ENCODE data around the gene NPIPB13.
A peak's percentile ranks its signal among the peaks of the same experiment; 100 is the strongest.
"Not testable (repeated sequence)": the region's sequence is repeated elsewhere in the genome, so short reads cannot be mapped to it uniquely, and the experiment has no call there.

Gene NPIPB13

DNA sequence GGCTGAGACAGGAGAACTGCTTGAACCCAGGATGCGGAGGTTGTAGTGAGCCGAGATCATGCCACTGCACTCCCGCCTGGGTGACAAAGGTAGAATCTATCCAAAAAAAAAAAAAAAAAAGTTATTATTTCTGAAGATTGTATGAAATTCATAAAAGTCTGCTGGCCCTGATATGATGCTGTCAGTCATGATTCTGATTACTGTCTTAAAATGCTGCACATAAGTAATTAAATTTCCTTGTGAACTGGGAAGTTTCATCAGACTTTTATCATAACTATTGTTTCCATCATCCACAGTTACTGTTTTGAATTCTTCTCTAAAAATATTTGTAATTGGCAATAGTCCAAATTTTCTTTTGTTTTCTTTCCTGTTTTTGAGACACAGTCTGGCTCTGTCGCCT, at the start of gene NPIPB13:
NPIPB13 (minus strand) TSS at position 101 of the 400 bp plus-strand sequence. CDS start 2,906 bp downstream, outside the sequence.
- not testable (repeated sequence) for DNase-seq

- not testable (repeated sequence) for DNase-seq
Measured at GRCh38 chr16:30282357-30282756, 34.1 kb upstream of the NPIPB13 start.

- peak; percentile 77 for DNase-seq
Measured at GRCh38 chr16:30278523-30278922, 30.2 kb upstream of the NPIPB13 start.

DNA sequence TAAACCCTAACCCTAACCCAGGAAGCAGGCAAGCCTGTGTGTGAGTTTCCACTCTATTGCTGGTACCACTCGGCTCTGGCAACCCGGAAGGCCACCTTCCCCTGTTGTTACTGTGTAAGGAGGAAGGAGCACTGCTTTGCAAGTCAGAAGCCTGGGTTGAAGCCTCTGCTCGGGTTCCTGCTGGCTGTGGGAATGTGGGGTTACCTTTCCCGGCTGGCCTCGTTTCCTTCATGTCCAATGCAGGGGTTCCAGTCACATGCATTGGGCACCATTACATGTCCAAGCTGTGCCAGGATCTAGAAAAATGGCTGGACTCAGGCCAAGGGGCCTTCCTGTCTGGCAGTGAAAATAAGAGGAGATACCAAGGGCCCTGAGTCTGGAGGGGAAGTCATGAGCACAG, 31.2 kb downstream of the NPIPB13 start:
- not testable (repeated sequence) for DNase-seq

- not testable (repeated sequence) for DNase-seq
Measured at GRCh38 chr16:30211414-30211813, 36.9 kb downstream of the NPIPB13 start.

- peak; percentile 35 for DNase-seq
Measured at GRCh38 chr16:30209032-30209431, 39.2 kb downstream of the NPIPB13 start.

- not testable (repeated sequence) for DNase-seq
Measured at GRCh38 chr16:30207063-30207704, 41.1 kb downstream of the NPIPB13 start.

DNA sequence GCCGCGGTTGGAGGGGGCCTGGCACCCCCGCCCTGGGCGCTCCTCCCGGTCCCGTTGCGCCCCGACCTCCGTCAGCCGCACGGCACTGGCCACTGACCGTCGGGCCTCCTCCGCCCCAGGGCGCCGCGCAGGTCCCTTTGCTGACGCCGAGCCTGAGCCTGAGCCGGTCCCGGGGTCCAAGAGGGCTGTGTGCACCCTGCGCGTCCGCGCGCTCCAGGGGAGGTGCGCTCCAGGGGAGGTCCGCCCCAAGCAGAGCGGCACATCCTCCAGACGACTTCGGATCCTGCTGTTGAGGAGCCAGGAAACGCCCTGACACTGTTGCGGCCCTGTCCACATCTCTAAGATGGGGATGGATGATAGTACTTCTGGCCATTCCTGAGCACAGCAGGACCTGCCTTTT, 42.0 kb downstream of the NPIPB13 start:
- not testable (repeated sequence) for DNase-seq

DNA sequence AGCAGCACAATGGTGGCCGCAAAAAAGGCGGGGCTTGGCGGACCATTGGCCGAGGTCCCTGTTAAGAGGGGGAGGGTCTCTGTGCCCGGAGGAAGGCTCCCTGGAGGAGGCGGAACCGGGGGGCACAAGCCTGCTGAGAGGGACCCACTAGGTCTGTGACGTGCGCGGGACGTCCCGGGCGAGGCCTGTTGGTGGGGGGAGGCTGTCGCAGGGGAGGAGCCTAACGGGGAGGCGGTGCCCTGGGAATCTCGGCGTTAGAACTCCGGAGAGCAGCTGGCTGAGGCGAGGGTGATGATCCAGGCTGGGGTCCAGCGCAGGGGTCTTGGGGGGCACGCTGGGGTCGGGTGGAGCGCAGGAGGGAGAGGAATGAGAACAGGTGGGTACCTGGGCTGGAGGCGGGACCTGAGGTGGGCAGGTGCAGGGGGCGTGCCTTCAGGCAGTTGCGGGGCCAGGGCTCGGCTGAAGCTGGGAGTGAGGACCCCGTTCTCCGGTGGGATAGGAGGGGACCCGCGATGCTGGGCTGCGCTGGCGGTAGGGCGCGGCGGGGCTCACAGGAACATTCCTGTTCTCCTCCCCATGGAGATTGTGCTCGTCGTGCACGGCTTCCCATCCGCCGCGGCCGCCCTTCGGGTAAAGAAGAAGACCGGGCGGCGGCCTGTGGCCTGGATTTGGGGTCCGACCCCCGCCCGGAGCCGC, 42.6 kb downstream of the NPIPB13 start:
- not testable (repeated sequence) for DNase-seq

DNA sequence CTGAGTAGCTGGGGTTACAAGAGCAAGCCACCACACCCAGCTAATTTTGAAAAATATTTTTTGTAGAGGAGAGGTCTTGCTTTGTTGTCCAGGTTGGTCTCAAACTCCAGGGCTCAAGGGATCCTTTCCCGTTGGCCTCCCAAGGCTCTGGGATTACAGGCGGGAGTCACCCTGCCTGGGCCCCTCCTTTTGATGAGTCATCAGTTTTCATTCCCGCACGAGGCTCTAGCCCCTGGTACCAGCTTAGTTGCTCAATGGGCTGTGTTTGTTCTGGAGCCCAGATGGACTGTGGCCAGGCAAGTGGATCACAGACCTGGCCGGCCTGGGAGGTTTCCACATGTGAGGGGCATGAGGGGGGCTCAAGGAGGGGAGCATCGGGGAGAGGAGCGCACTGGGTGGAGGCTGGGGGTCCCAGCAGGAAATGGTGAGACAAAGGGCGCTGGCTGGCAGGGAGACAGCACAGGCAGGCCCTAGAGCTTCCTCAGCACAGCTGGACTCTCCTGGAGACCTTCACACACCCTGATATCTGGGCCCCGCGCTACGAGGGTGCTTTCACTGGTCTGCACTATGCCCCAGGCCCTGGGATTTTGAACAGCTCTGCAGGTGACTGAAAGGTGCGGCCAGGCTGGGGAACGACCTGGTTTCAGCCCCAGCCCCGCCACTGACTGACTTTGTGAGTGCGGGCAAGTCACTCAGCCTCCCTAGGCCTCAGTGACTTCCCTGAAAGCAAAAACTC, 48.5 kb downstream of the NPIPB13 start:
- DNase-seq: not testable (repeated sequence)

GRCh38 chr16:30199049-30199448, 49.2 kb downstream of the NPIPB13 start, which contains the start of gene SULT1A3:
Gene SULT1A3, plus strand, starts transcription at chr16:30199255. Its CDS starts 1,474 bp downstream, at chr16:30200729.
- not testable (repeated sequence) for DNase-seq

All from activated CD4-positive, alpha-beta T cell treated with anti-CD3 and anti-CD28 coated beads, Interleukin-10, Interleukin-2, amounts not matched to agents 100 ng/mL and 50 ng/mL, durations not matched to agents 16 hours and 8 hours (primary cell).